Hematopoietic multipotent progenitor cell treated with erythropoietin and hydrocortisone succinate and interleukin-3 and kit ligand, for 8 days (in vitro differentiated cells): ENCODE results near the gene CCDC190.
"Not testable (repeated sequence)": the region's sequence is repeated elsewhere in the genome, so short reads cannot be mapped to it uniquely, and the experiment has no call there.

Experiments used
- DNase-seq: peaks from one replicate; pipeline ENCODE4 v3.0.0-alpha.2; 2015

The CCDC190 gene

GRCh38 chr1:162861101-162861500, at the start of gene CCDC190:
Gene CCDC190, minus strand, starts transcription at chr1:162861175. Its CDS starts 1,529 bp downstream, at chr1:162859646.
- DNase-seq = no peak

- DNase-seq = no peak
Observed at GRCh38 chr1:162910161-162910560, 49.2 kb upstream of the CCDC190 start.

- DNase-seq = no peak
Observed at GRCh38 chr1:162908780-162909179, 47.8 kb upstream of the CCDC190 start.

GRCh38 chr1:162908236-162908635, 47.3 kb upstream of the CCDC190 start:
- no peak for DNase-seq

GRCh38 chr1:162906485-162906884, 45.5 kb upstream of the CCDC190 start:
- DNase-seq = no peak

GRCh38 chr1:162905174-162906158, 44.5 kb upstream of the CCDC190 start:
- DNase-seq = no peak

- DNase-seq = no peak
Observed at GRCh38 chr1:162904579-162904978, 43.6 kb upstream of the CCDC190 start.

- DNase-seq = no peak
Observed at GRCh38 chr1:162904023-162904422, 43.0 kb upstream of the CCDC190 start.

- DNase-seq = no peak
Observed at GRCh38 chr1:162903246-162903645, 42.3 kb upstream of the CCDC190 start.

GRCh38 chr1:162902416-162902815, 41.4 kb upstream of the CCDC190 start:
- DNase-seq = no peak

GRCh38 chr1:162901243-162901642, 40.3 kb upstream of the CCDC190 start:
- no peak for DNase-seq

- DNase-seq = no peak
Observed at GRCh38 chr1:162899422-162900146, 38.6 kb upstream of the CCDC190 start.

GRCh38 chr1:162893612-162893908, 32.6 kb upstream of the CCDC190 start:
- DNase-seq = no peak

GRCh38 chr1:162892906-162893611, 32.1 kb upstream of the CCDC190 start:
- no peak for DNase-seq

- DNase-seq = no peak
Observed at GRCh38 chr1:162889989-162890388, 29.0 kb upstream of the CCDC190 start.

GRCh38 chr1:162886705-162887104, 25.7 kb upstream of the CCDC190 start:
- no peak for DNase-seq

- no peak for DNase-seq
Observed at GRCh38 chr1:162885265-162885664, 24.3 kb upstream of the CCDC190 start.

GRCh38 chr1:162884831-162885230, 23.9 kb upstream of the CCDC190 start:
- no peak for DNase-seq

GRCh38 chr1:162882248-162882674, 21.3 kb upstream of the CCDC190 start:
- DNase-seq = no peak

GRCh38 chr1:162881590-162881989, 20.6 kb upstream of the CCDC190 start:
- no peak for DNase-seq

GRCh38 chr1:162880617-162881016, 19.6 kb upstream of the CCDC190 start:
- DNase-seq = not testable (repeated sequence)

- peak; percentile 31 for DNase-seq
Observed at GRCh38 chr1:162878000-162878596, 17.1 kb upstream of the CCDC190 start.

- no peak for DNase-seq
Observed at GRCh38 chr1:162877412-162877811, 16.4 kb upstream of the CCDC190 start.
